22Rv1 (cell line): Measurements from ENCODE around the gene TSC1.

Source experiments
- CTCF ChIP-seq: fragments of 450-650 bp; IDR thresholded peaks from 2 replicates; pipeline ENCODE4 v1.5.1; 2017; ENCODE audit warnings: mild to moderate bottlenecking
- ZFX ChIP-seq: fragments of 450-650 bp; IDR thresholded peaks from 2 replicates; pipeline ENCODE4 v1.6.1; 2017; ENCODE audit warnings: antibody characterized with exemption, borderline replicate concordance

- TF ChIP-seq CTCF (no peak), ZFX (no peak)
Observed at GRCh38 chr9:132866898-132867297, 77.5 kb downstream of the TSC1 start.
